K562 (cell line): ENCODE data around the gene PRSS57. TPM values are rescaled to one million over a fixed set of nuclear protein-coding genes. Genes with fewer than 3 reads are reported as not detected.

Experiments
- CBX1 ChIP-seq: sonication (generic); IDR thresholded peaks from 2 replicates; pipeline ENCODE4 v1.6.1; 2016; ENCODE audit warnings: antibody characterized with exemption, low read depth, mild to moderate bottlenecking
- GABPB1 ChIP-seq: sonication (generic); formaldehyde crosslinking; IDR thresholded peaks from 2 replicates; pipeline ENCODE4 v1.8.0; 2022; ENCODE audit warnings: mild to moderate bottlenecking, missing genetic modification reagents
- POLR2G ChIP-seq: fragments of 200-400 bp; formaldehyde crosslinking; IDR thresholded peaks from 2 replicates; pipeline ENCODE4 v1.6.1; 2017; ENCODE audit warnings: low read depth, mild to moderate bottlenecking, antibody characterized with exemption, low read length, moderate library complexity
- PRPF4 ChIP-seq: fragments of 200-400 bp; formaldehyde crosslinking; IDR thresholded peaks from one replicate; pipeline ENCODE4 v1.6.1; 2017; ENCODE audit warnings: low read length, low read depth, mild to moderate bottlenecking; ENCODE audit not compliant: insufficient read depth, poor library complexity, severe bottlenecking
- PTRF ChIP-seq: fragments of 450-650 bp; IDR thresholded peaks from 2 replicates; pipeline ENCODE4 v1.6.1; 2016; ENCODE audit warnings: mild to moderate bottlenecking, missing genetic modification characterization, missing compliant biosample characterization
- RB1 ChIP-seq: fragments of 450-650 bp; IDR thresholded peaks from 2 replicates; pipeline ENCODE4 v1.6.1; 2017; ENCODE audit warnings: low read depth, mild to moderate bottlenecking
- SAP30 ChIP-seq: fragments of 200-600 bp; sonication (generic); IDR thresholded peaks from 2 replicates; pipeline ENCODE4 v1.6.1; 2012; ENCODE audit warnings: borderline replicate concordance, low read depth, mild to moderate bottlenecking, moderate library complexity, low read length, control low read depth, inconsistent platforms; ENCODE audit not compliant: insufficient read depth, poor library complexity, severe bottlenecking
- SP1 ChIP-seq: sonication (generic); formaldehyde crosslinking; IDR thresholded peaks from 2 replicates; pipeline ENCODE4 v1.8.1; 2022; ENCODE audit warnings: mild to moderate bottlenecking, missing genetic modification reagents
- TAF1 ChIP-seq: IDR thresholded peaks from 2 replicates; pipeline ENCODE4 v1.6.1; 2011; ENCODE audit warnings: mild to moderate bottlenecking, low read length, moderate library complexity; ENCODE audit not compliant: insufficient read depth, control insufficient read depth, severe bottlenecking; ENCODE audit errors: extremely low read depth
- TRIM24 ChIP-seq, 2 experiments: fragments of 450-650 bp; IDR thresholded peaks; 2 replicates each; pipeline ENCODE4 v1.6.1; 2016
- YY1 ChIP-seq, 3 experiments: IDR thresholded peaks; 2 replicates each; pipeline ENCODE4 v1.6.1; 2011; ENCODE audit warnings: low read length in 2 of 3, mild to moderate bottlenecking in 2 of 3, moderate library complexity in 2 of 3, borderline replicate concordance in 1 of 3, control low read depth in 1 of 3, low read depth in 1 of 3; ENCODE audit not compliant: insufficient read depth in 3 of 3, insufficient replicate concordance in 2 of 3, control insufficient read depth in 1 of 3, insufficient read length in 1 of 3; ENCODE audit errors: extremely low read depth in 1 of 3
- ZNF511 ChIP-seq: sonication (generic); formaldehyde crosslinking; IDR thresholded peaks from 2 replicates; pipeline ENCODE4 v1.8.0; 2022; ENCODE audit warnings: mild to moderate bottlenecking, missing genetic modification reagents
- ZNF76 ChIP-seq: fragments of 250-450 bp; sonication (Bioruptor Pico); IDR thresholded peaks from 2 replicates; pipeline ENCODE4 v1.4.0; 2020; ENCODE audit warnings: mild to moderate bottlenecking, moderate library complexity, borderline replicate concordance
- ZNF780A ChIP-seq: fragments of 250-450 bp; sonication (Bioruptor Pico); IDR thresholded peaks from 2 replicates; pipeline ENCODE4 v1.5.0; 2021; ENCODE audit warnings: mild to moderate bottlenecking
- polyA plus RNA-seq, 8 experiments: library from polyadenylated mRNA; depleted of rRNA in 4 of 8; stranded (reverse) in 5 of 8; unstranded in 3 of 8; fragments of >200 nt; fragmentation: Nextera tagmentation in 2 of 8; fragmentation: Illumina TruSeq in 1 of 8; extraction: Ambion mirVana in 2 of 8; extraction: Trizol in 1 of 8; gene quantifications; 2 replicates each; pipeline versions ENCODE4 v1.2.1 to v1.2.3, GENCODE V29; 2011 to 2014; ENCODE audit warnings: inconsistent platforms in 1 of 8, missing spikeins in 1 of 8
- total RNA-seq, 7 experiments: library from RNA; depleted of rRNA in 6 of 7; stranded (reverse); fragments of >200 nt in 6 of 7; fragmentation: Illumina TruSeq in 2 of 7; extraction: Trizol in 2 of 7; gene quantifications; 2 replicates each; pipeline versions ENCODE4 v1.2.1 to v1.2.3, GENCODE V29; 2011 to 2021; ENCODE audit warnings: low replicate concordance in 1 of 7
- TF ChIP-seq, protein P1 (sequence below): fragments of 250-450 bp; sonication (Bioruptor Pico); IDR thresholded peaks from 2 replicates; pipeline ENCODE4 v1.4.0; 2020
- TF ChIP-seq, protein P2 (sequence below): fragments of 250-450 bp; sonication (Bioruptor Pico); IDR thresholded peaks from 2 replicates; pipeline ENCODE4 v1.9.0; 2021; ENCODE audit warnings: mild to moderate bottlenecking, inconsistent platforms

PRSS57 gene
- total and polyA plus RNA-seq, 9 of the 15 experiments (the other 6 are each of a cell fraction or from before 2014, with no cell fraction given), result 0.06 to 2.5 (median 1.3) TPM; not detected in 3

DNA sequence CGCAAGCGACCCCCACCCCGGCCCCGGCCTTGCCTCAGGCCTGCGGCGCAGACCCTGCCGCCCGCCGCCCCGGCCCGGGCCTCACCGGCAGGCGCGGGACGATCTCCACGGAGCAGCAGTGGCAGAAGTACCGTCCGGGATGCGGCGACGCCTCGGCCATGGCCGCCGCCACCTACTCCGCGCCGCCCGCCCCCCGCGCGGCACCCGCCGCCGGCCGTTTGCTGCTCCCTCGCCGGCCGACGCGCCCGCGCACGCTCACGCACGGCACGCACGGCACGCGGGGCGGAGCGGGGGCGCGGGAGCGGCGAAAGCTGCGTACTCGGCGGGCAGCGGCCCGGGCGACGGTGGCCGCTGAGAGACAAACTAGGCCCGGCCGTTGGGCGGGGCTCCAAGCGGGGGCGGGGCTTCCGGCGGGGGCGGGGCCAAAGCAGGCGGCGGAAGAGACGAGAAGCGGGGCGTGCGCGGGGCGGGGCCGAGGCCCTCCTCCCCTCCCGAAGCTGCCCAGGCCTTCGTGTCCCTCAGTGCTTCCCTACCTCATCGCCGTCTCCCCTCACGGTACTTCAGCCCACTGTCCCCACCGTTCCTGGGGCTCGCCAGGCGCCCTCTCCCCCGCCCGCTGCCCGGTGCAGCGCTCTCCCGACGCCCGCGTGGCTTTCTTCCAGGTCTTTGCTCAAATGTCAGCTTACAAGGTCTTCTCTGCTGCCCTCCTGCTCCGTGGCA, 32.1 kb downstream of the PRSS57 start, which contains the start of gene RNF126 (continued):
- TF ChIP-seq, protein P1, sequence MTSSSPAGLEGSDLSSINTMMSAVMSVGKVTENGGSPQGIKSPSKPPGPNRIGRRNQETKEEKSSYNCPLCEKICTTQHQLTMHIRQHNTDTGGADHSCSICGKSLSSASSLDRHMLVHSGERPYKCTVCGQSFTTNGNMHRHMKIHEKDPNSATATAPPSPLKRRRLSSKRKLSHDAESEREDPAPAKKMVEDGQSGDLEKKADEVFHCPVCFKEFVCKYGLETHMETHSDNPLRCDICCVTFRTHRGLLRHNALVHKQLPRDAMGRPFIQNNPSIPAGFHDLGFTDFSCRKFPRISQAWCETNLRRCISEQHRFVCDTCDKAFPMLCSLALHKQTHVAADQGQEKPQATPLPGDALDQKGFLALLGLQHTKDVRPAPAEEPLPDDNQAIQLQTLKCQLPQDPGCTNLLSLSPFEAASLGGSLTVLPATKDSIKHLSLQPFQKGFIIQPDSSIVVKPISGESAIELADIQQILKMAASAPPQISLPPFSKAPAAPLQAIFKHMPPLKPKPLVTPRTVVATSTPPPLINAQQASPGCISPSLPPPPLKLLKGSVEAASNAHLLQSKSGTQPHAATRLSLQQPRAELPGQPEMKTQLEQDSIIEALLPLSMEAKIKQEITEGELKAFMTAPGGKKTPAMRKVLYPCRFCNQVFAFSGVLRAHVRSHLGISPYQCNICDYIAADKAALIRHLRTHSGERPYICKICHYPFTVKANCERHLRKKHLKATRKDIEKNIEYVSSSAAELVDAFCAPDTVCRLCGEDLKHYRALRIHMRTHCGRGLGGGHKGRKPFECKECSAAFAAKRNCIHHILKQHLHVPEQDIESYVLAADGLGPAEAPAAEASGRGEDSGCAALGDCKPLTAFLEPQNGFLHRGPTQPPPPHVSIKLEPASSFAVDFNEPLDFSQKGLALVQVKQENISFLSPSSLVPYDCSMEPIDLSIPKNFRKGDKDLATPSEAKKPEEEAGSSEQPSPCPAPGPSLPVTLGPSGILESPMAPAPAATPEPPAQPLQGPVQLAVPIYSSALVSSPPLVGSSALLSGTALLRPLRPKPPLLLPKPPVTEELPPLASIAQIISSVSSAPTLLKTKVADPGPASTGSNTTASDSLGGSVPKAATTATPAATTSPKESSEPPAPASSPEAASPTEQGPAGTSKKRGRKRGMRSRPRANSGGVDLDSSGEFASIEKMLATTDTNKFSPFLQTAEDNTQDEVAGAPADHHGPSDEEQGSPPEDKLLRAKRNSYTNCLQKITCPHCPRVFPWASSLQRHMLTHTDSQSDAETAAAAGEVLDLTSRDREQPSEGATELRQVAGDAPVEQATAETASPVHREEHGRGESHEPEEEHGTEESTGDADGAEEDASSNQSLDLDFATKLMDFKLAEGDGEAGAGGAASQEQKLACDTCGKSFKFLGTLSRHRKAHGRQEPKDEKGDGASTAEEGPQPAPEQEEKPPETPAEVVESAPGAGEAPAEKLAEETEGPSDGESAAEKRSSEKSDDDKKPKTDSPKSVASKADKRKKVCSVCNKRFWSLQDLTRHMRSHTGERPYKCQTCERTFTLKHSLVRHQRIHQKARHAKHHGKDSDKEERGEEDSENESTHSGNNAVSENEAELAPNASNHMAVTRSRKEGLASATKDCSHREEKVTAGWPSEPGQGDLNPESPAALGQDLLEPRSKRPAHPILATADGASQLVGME, result no peak
- TF ChIP-seq SAP30 (peak; percentile 21), ZNF780A (CRISPR knock-in tag) (no peak), CBX1 (peak; percentile 66; the same call in 1 of the 2 replicates), PRPF4 (peak; percentile 50), SP1 (peak; percentile 75), ZNF511 (CRISPR knock-in tag) (no peak), TAF1 (peak; percentile 78), ZNF76 (CRISPR knock-in tag) (no peak), RB1 (peak; percentile 86; the same call in 1 of the 2 replicates), TRIM24 (IDR thresholded peaks at IDR 0.05) (peak in 1 of 2 experiments; percentile 31; a peak in 1 of 4 replicates), PTRF (tag) (no peak), POLR2G (peak; percentile 78), YY1 (IDR thresholded peaks at IDR 0.05; ENCODE audit: borderline replicate concordance in 1 of 3, control insufficient read depth in 1 of 3, extremely low read depth in 1 of 3, insufficient read depth in 3 of 3, insufficient read length in 1 of 3, insufficient replicate concordance in 2 of 3, low read depth in 1 of 3, low read length in 2 of 3) (peak; percentile 49 to 78 (median 77)), GABPB1 (CRISPR knock-in tag) (peak; percentile 46; the same call in 1 of the 2 replicates)
- TF ChIP-seq, protein P2, sequence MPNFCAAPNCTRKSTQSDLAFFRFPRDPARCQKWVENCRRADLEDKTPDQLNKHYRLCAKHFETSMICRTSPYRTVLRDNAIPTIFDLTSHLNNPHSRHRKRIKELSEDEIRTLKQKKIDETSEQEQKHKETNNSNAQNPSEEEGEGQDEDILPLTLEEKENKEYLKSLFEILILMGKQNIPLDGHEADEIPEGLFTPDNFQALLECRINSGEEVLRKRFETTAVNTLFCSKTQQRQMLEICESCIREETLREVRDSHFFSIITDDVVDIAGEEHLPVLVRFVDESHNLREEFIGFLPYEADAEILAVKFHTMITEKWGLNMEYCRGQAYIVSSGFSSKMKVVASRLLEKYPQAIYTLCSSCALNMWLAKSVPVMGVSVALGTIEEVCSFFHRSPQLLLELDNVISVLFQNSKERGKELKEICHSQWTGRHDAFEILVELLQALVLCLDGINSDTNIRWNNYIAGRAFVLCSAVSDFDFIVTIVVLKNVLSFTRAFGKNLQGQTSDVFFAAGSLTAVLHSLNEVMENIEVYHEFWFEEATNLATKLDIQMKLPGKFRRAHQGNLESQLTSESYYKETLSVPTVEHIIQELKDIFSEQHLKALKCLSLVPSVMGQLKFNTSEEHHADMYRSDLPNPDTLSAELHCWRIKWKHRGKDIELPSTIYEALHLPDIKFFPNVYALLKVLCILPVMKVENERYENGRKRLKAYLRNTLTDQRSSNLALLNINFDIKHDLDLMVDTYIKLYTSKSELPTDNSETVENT, result peak; percentile 79
